Activated naive CD8-positive, alpha-beta T cell (primary cell): ENCODE data around the gene GAS7.

Experiments
- H3K27ac Mint-ChIP-seq: one replicate; pipeline ENCODE4 v1.8.0; 2021; ENCODE audit warnings: mixed read lengths
- H3K27me3 Mint-ChIP-seq: one replicate; pipeline ENCODE4 v1.8.0; 2021; ENCODE audit warnings: mixed read lengths
- H3K36me3 Mint-ChIP-seq: one replicate; pipeline ENCODE4 v1.8.0; 2021; ENCODE audit warnings: mixed read lengths
- H3K4me1 Mint-ChIP-seq: one replicate; pipeline ENCODE4 v1.8.0; 2021; ENCODE audit warnings: low read depth, mixed read lengths
- H3K4me3 Mint-ChIP-seq: one replicate; pipeline ENCODE4 v1.8.0; 2021; ENCODE audit warnings: mild to moderate bottlenecking, mixed read lengths
- H3K9me3 Mint-ChIP-seq: one replicate; pipeline ENCODE4 v1.8.0; 2021; ENCODE audit warnings: low read depth, mixed read lengths

Gene GAS7

DNA sequence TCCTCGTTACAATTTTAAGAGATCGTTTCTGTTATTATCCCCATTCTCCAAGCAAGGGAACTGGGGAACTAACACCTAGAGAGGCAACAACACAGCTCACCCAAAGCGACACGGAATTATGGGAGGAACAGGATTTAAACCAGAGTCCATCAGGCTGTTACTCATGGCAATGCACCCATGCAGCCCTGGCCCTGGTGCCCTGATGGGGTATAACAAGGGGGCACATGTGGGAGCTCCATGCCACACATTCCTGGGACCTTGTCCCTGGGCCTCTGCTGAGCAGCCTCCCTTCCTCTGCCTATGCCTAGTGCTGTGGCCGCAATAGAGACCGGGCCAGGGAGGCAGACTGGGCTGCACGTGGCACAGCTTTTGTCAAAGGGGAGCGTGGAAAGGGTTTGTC, 280.1 kb downstream of the GAS7 start:
- Mint-ChIP-seq H3K27me3 (no peaks in the 10 kb centered on the region), H3K4me1 (no peaks in the 10 kb centered on the region), H3K36me3 (no peaks in the 10 kb centered on the region), H3K27ac (no peak overlapping the region), H3K9me3 (no peaks in the 10 kb centered on the region), H3K4me3 (no peak overlapping the region)

- no peak overlapping the region for H3K4me3 Mint-ChIP-seq
- H3K9me3 Mint-ChIP-seq = no peaks in the 10 kb centered on the region
- H3K4me1 Mint-ChIP-seq = no peaks in the 10 kb centered on the region
- H3K27me3 Mint-ChIP-seq = no peaks in the 10 kb centered on the region
- no peak overlapping the region for H3K27ac Mint-ChIP-seq
- no peaks in the 10 kb centered on the region for H3K36me3 Mint-ChIP-seq
Observed at GRCh38 chr17:9917801-9918200, 280.6 kb downstream of the GAS7 start.

GRCh38 chr17:9917131-9917530, 281.3 kb downstream of the GAS7 start:
- Mint-ChIP-seq H3K4me3 (no peak overlapping the region), H3K9me3 (no peaks in the 10 kb centered on the region), H3K27ac (no peak overlapping the region), H3K4me1 (no peaks in the 10 kb centered on the region), H3K36me3 (no peaks in the 10 kb centered on the region), H3K27me3 (no peaks in the 10 kb centered on the region)

GRCh38 chr17:9916108-9916507, 282.3 kb downstream of the GAS7 start:
- H3K27ac Mint-ChIP-seq = no peak overlapping the region
- H3K4me1 Mint-ChIP-seq = no peaks in the 10 kb centered on the region
- no peaks in the 10 kb centered on the region for H3K36me3 Mint-ChIP-seq

GRCh38 chr17:9913476-9913875, 284.9 kb downstream of the GAS7 start:
- Mint-ChIP-seq H3K27me3 (peaks cover 4% of the 10 kb centered on the region), H3K4me3 (no peak overlapping the region), H3K27ac (no peak overlapping the region), H3K36me3 (no peaks in the 10 kb centered on the region), H3K9me3 (no peaks in the 10 kb centered on the region), H3K4me1 (no peaks in the 10 kb centered on the region)

More at GRCh38 chr17:9916108-9916507, 282.3 kb downstream of the GAS7 start:
- no peaks in the 10 kb centered on the region for H3K9me3 Mint-ChIP-seq
- no peaks in the 10 kb centered on the region for H3K27me3 Mint-ChIP-seq
- H3K4me3 Mint-ChIP-seq = no peak overlapping the region

- peaks cover 4% of the 10 kb centered on the region for H3K27me3 Mint-ChIP-seq
- H3K36me3 Mint-ChIP-seq = no peaks in the 10 kb centered on the region
- H3K4me1 Mint-ChIP-seq = no peaks in the 10 kb centered on the region
- H3K4me3 Mint-ChIP-seq = no peak overlapping the region
- H3K9me3 Mint-ChIP-seq = no peaks in the 10 kb centered on the region
- no peak overlapping the region for H3K27ac Mint-ChIP-seq
Observed at GRCh38 chr17:9912121-9913099, 286.0 kb downstream of the GAS7 start.

DNA sequence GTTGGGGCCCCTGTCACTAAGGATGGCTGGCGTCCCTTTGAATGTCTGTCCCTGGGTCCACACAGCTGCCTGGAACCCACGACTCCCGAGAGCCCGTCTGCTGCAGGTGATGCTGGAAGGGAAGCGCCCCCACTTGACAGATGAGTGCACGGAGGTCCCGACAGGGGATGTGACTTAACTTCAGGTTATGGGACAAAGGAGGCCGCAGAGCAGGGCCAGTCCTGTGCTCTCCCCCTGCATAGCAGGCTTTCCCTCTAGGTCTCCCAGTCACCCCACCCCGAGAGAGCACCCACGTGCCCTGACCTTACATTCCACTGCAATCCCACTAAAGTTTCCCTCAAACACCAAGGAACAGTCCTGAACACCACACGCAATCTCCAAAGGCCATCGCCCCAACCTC, 287.3 kb downstream of the GAS7 start:
- no peaks in the 10 kb centered on the region for H3K4me1 Mint-ChIP-seq
- no peaks in the 10 kb centered on the region for H3K36me3 Mint-ChIP-seq
- no peak overlapping the region for H3K4me3 Mint-ChIP-seq
- peaks cover 4% of the 10 kb centered on the region for H3K27me3 Mint-ChIP-seq
- no peak overlapping the region for H3K27ac Mint-ChIP-seq
- no peaks in the 10 kb centered on the region for H3K9me3 Mint-ChIP-seq

DNA sequence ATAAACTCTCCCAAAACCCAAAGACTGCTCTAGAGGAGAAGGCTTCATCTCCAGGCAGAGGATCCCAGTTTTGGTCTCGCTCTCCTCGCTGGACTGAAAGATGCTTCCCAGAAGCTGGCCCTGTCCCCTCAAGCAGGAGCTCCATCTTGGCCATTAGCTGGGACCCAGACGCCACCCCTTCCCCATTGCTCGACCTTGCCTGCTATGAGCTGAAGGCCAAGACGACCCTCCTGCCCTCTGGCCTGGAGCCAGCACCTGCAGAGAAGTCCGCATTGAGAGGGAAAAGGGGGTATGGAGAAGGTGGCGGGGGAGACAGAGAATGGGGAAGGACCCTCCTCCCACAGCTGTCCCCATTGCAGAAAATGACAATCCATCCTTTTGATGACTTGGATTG, 289.8 kb downstream of the GAS7 start:
- Mint-ChIP-seq H3K4me3 (no peak overlapping the region), H3K27ac (no peak overlapping the region), H3K36me3 (no peaks in the 10 kb centered on the region), H3K27me3 (peaks cover 5% of the 10 kb centered on the region), H3K4me1 (no peaks in the 10 kb centered on the region), H3K9me3 (no peaks in the 10 kb centered on the region)

GRCh38 chr17:9907883-9908648, 290.3 kb downstream of the GAS7 start:
- Mint-ChIP-seq H3K27me3 (peaks cover 5% of the 10 kb centered on the region), H3K9me3 (no peaks in the 10 kb centered on the region), H3K27ac (no peak overlapping the region), H3K4me1 (no peaks in the 10 kb centered on the region), H3K36me3 (no peaks in the 10 kb centered on the region), H3K4me3 (no peak overlapping the region)

DNA sequence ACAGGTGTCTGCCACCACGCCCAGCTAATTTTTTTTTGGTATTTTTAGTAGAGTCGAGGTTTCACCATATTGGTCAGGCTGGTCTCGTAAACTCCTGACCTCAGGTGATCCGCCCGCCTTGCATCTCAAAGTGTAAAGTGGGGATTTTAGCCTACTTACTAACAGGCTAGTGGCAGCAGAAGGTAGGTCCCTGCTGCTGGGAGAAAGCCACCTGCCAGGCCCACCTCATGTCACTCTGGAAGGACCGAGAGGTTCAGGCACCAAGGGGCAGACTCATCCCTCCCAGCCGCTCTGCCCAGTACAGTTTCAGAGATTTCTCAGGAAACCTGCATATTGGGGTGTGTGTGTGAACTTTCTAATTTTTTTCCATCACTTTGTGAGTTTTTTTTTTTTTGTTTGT, 291.3 kb downstream of the GAS7 start:
- H3K9me3 Mint-ChIP-seq = no peaks in the 10 kb centered on the region
- no peak overlapping the region for H3K4me3 Mint-ChIP-seq
- H3K27me3 Mint-ChIP-seq = peaks cover 5% of the 10 kb centered on the region
- H3K36me3 Mint-ChIP-seq = no peaks in the 10 kb centered on the region
- H3K4me1 Mint-ChIP-seq = no peaks in the 10 kb centered on the region
- H3K27ac Mint-ChIP-seq = no peak overlapping the region

GRCh38 chr17:9906616-9907015, 291.8 kb downstream of the GAS7 start:
- no peaks in the 10 kb centered on the region for H3K36me3 Mint-ChIP-seq
- peaks cover 5% of the 10 kb centered on the region for H3K27me3 Mint-ChIP-seq
- H3K4me3 Mint-ChIP-seq = no peak overlapping the region
- no peak overlapping the region for H3K27ac Mint-ChIP-seq
- no peaks in the 10 kb centered on the region for H3K9me3 Mint-ChIP-seq
- no peaks in the 10 kb centered on the region for H3K4me1 Mint-ChIP-seq

GRCh38 chr17:9905902-9906301, 292.5 kb downstream of the GAS7 start:
- no peak overlapping the region for H3K27ac Mint-ChIP-seq
- H3K27me3 Mint-ChIP-seq = peaks cover 5% of the 10 kb centered on the region
- H3K9me3 Mint-ChIP-seq = no peaks in the 10 kb centered on the region
- no peak overlapping the region for H3K4me3 Mint-ChIP-seq
- H3K36me3 Mint-ChIP-seq = no peaks in the 10 kb centered on the region
- H3K4me1 Mint-ChIP-seq = no peaks in the 10 kb centered on the region

DNA sequence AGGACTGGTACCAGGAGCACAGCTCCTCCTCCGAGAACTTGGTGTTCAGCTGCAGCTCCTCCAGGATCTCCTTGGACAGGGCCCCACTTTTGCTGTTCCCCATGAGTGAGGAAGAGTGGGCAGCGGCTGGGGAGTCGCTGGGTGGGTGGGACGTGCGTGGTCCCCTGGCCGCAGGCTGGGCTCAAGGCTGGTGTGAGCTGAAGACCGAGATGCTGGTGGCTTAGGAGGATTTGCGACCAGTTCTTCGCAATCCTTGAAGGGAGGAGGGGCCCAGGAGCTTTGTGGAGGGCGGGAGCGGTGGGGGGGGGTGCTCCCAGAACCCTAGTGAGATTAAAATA, 293.4 kb downstream of the GAS7 start, which contains the start of gene RCVRN:
Gene RCVRN, minus strand, starts transcription at position 194 of the 338 bp plus-strand sequence. Its CDS starts 91 bp downstream, at position 103.
- no peaks in the 10 kb centered on the region for H3K36me3 Mint-ChIP-seq
- peaks cover 7% of the 10 kb centered on the region for H3K27me3 Mint-ChIP-seq
- no peak within 1 kb of the TSS for H3K4me3 Mint-ChIP-seq
- H3K4me1 Mint-ChIP-seq = no peaks in the 10 kb centered on the region
- H3K27ac Mint-ChIP-seq = no peak within 1 kb of the TSS
- no peaks in the 10 kb centered on the region for H3K9me3 Mint-ChIP-seq

DNA sequence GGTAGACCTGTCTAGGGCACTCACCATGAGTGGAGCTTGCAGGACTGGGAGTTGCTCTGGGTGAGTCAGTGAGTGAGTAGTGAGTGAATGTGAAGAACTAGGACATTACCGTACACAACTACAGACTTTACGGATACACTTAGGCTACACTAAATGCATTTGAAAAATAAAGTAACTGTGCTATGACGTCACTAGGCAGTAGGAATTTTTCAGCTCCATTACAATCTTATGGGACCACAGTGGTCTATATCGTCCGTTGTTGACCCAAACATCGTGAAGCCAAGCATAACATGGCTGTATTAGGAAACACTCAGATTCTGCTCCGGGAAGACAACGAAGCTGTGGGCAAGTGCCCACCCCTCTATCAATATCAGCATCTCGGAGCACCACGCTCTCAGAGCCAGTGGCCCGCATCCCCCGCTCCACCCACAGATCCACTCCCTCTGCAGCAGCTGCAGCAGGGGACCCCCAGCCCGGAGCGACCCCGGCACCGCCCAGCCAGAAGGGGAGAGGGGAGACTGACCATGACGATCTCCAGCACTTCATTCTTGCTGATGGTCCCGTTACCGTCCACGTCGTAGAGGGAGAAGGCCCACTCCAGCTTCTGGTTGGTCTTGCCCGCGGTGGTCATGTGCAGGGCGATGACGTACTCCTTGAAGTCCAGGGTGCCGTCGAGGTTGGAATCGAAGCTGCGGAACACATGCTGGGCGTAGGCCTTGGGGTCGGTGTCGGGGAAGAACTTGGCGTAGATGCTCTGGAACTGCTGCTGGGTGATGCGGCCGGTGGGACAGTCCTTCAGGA, 293.9 kb downstream of the GAS7 start:
- no peak overlapping the region for H3K27ac Mint-ChIP-seq
- no peaks in the 10 kb centered on the region for H3K36me3 Mint-ChIP-seq
- H3K27me3 Mint-ChIP-seq = peaks cover 5% of the 10 kb centered on the region

GRCh38 chr17:9902120-9902519, 296.3 kb downstream of the GAS7 start:
- no peaks in the 10 kb centered on the region for H3K4me1 Mint-ChIP-seq
- no peaks in the 10 kb centered on the region for H3K9me3 Mint-ChIP-seq
- no peak overlapping the region for H3K27ac Mint-ChIP-seq
- peaks cover 8% of the 10 kb centered on the region for H3K27me3 Mint-ChIP-seq
- no peaks in the 10 kb centered on the region for H3K36me3 Mint-ChIP-seq
- H3K4me3 Mint-ChIP-seq = no peak overlapping the region

More for the DNA sequence above, 293.9 kb downstream of the GAS7 start:
- Mint-ChIP-seq H3K4me1 (no peaks in the 10 kb centered on the region), H3K4me3 (no peak overlapping the region), H3K9me3 (no peaks in the 10 kb centered on the region)
